Neural progenitor cell (in vitro differentiated cells): ENCODE measurements around the gene PLN. TPM values are rescaled to one million over a fixed set of nuclear protein-coding genes. Genes with fewer than 3 reads are reported as not detected.

Experiments used
- DNase-seq: peaks from one replicate; pipeline ENCODE4 v3.0.0-alpha.2; 2016; ENCODE audit warnings: low spot score
- H2AFZ ChIP-seq: fragments of 200-600 bp; sonication (generic); replicated peaks from 2 replicates; pipeline ENCODE4 v1.6.1; 2016; ENCODE audit warnings: antibody characterized with exemption
- H3F3A ChIP-seq: fragments of 200-600 bp; sonication (generic); 2 replicates; pipeline ENCODE4 v1.6.1; 2016; ENCODE audit warnings: antibody characterized with exemption, low read depth
- H3K27ac ChIP-seq: fragments of 200-600 bp; sonication (generic); 2 replicates; pipeline ENCODE4 v1.5.1; 2016; ENCODE audit warnings: mild to moderate bottlenecking
- H3K27me3 ChIP-seq: fragments of 200-600 bp; sonication (generic); 2 replicates; pipeline ENCODE4 v1.6.1; 2016; ENCODE audit warnings: mild to moderate bottlenecking, moderate library complexity
- H3K36me3 ChIP-seq: fragments of 200-600 bp; sonication (generic); 2 replicates; pipeline ENCODE4 v1.5.1; 2016
- H3K4me1 ChIP-seq: fragments of 200-600 bp; sonication (generic); 2 replicates; pipeline ENCODE4 v1.6.1; 2016; ENCODE audit warnings: mixed run types
- H3K4me2 ChIP-seq: fragments of 200-600 bp; sonication (generic); 2 replicates; pipeline ENCODE4 v1.6.1; 2016
- H3K4me3 ChIP-seq: fragments of 200-600 bp; sonication (generic); 2 replicates; pipeline ENCODE4 v1.5.1; 2016
- H3K79me2 ChIP-seq: fragments of 200-600 bp; sonication (generic); 2 replicates; pipeline ENCODE4 v1.6.1; 2016; ENCODE audit warnings: low read depth
- H3K9ac ChIP-seq: fragments of 200-600 bp; sonication (generic); 2 replicates; pipeline ENCODE4 v1.6.1; 2016
- H3K9me3 ChIP-seq: fragments of 200-600 bp; sonication (generic); 2 replicates; pipeline ENCODE4 v1.5.1; 2016; ENCODE audit warnings: low read depth
- H4K20me1 ChIP-seq: fragments of 200-600 bp; sonication (generic); 2 replicates; pipeline ENCODE4 v1.6.1; 2016; ENCODE audit warnings: low read depth
- H3K27ac Mint-ChIP-seq: 3 replicates; pipeline ENCODE4 v1.8.0; 2021; ENCODE audit warnings: mixed read lengths
- H3K27me3 Mint-ChIP-seq: 2 replicates; pipeline ENCODE4 v1.8.0; 2022; ENCODE audit warnings: low read depth, mild to moderate bottlenecking, inconsistent platforms, moderate library complexity, mixed read lengths; ENCODE audit not compliant: insufficient read depth
- H3K36me3 Mint-ChIP-seq: 3 replicates; pipeline ENCODE4 v1.8.0; 2021; ENCODE audit warnings: mixed read lengths
- H3K4me1 Mint-ChIP-seq: 3 replicates; pipeline ENCODE4 v1.8.0; 2021; ENCODE audit warnings: mixed read lengths
- H3K4me3 Mint-ChIP-seq: 3 replicates; pipeline ENCODE4 v1.8.0; 2021; ENCODE audit warnings: mild to moderate bottlenecking, moderate library complexity, mixed read lengths
- H3K9me3 Mint-ChIP-seq: 3 replicates; pipeline ENCODE4 v1.8.0; 2020; ENCODE audit warnings: mixed read lengths
- EZH2 ChIP-seq: fragments of 200-600 bp; sonication (generic); IDR thresholded peaks from 2 replicates; pipeline ENCODE4 v1.6.1; 2017; ENCODE audit warnings: antibody characterized with exemption, mild to moderate bottlenecking, moderate library complexity
- EZH2phosphoT487 ChIP-seq: fragments of 200-600 bp; sonication (generic); IDR thresholded peaks from 2 replicates; pipeline ENCODE4 v1.6.1; 2017; ENCODE audit warnings: antibody characterized with exemption
- total RNA-seq: library from RNA; depleted of rRNA; stranded (reverse); fragments of >200 nt; gene quantifications from 2 replicates; pipeline ENCODE4 v1.2.3, GENCODE V29; 2015; ENCODE audit warnings: low replicate concordance
- TF ChIP-seq, protein P1 (sequence below): fragments of 200-600 bp; sonication (generic); IDR thresholded peaks from 2 replicates; pipeline ENCODE4 v1.5.1; 2017; ENCODE audit warnings: antibody characterized with exemption, mild to moderate bottlenecking

Gene PLN
- total RNA-seq, 1 donor from 2014 or later = not detected

DNA sequence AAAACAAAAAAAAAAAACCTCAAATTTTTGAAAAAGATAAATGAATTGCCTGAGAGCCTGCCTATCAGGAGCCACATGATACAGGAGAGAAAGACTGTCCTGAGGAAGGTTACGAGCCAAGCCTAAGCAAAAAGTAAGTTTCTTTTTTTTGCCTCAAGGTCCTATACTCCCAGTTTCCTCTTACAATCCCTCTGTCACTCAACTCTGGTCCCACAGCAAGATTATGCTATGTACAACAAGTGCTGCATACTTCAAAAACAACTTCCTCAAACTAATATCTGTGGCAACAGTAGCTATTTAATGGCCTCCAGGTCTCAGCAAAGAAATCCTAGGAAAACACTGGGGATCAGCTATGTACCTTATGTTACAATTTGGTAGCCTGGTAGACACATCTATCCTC lies 46.8 kb downstream of the PLN start:
- H3K9me3 ChIP-seq = no peaks in the 10 kb centered on the region
- H3K27ac ChIP-seq = no peak overlapping the region

GRCh38 chr6:118596774-118597320 lies 48.8 kb downstream of the PLN start:
- H3K36me3 Mint-ChIP-seq = peaks cover 2% of the 10 kb centered on the region
- no peak overlapping the region for H3K4me3 Mint-ChIP-seq

More for the DNA sequence above, 46.8 kb downstream of the PLN start:
- TF ChIP-seq EZH2phosphoT487 (no peak), EZH2 (no peak)
- TF ChIP-seq, protein P1, sequence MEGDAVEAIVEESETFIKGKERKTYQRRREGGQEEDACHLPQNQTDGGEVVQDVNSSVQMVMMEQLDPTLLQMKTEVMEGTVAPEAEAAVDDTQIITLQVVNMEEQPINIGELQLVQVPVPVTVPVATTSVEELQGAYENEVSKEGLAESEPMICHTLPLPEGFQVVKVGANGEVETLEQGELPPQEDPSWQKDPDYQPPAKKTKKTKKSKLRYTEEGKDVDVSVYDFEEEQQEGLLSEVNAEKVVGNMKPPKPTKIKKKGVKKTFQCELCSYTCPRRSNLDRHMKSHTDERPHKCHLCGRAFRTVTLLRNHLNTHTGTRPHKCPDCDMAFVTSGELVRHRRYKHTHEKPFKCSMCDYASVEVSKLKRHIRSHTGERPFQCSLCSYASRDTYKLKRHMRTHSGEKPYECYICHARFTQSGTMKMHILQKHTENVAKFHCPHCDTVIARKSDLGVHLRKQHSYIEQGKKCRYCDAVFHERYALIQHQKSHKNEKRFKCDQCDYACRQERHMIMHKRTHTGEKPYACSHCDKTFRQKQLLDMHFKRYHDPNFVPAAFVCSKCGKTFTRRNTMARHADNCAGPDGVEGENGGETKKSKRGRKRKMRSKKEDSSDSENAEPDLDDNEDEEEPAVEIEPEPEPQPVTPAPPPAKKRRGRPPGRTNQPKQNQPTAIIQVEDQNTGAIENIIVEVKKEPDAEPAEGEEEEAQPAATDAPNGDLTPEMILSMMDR = no peak
- Mint-ChIP-seq H3K4me3 (no peak overlapping the region), H3K36me3 (peaks cover 2% of the 10 kb centered on the region), H3K4me1 (no peaks in the 10 kb centered on the region), H3K9me3 (peaks cover 12% of the 10 kb centered on the region), H3K27ac (no peak overlapping the region), H3K27me3 (no peaks in the 10 kb centered on the region)
- Histone ChIP-seq H3F3A (no peaks in the 10 kb centered on the region), H2AFZ (no peak overlapping the region), H3K36me3 (no peaks in the 10 kb centered on the region), H3K79me2 (no peaks in the 10 kb centered on the region), H3K4me1 (no peaks in the 10 kb centered on the region), H4K20me1 (no peaks in the 10 kb centered on the region), H3K4me3 (no peak overlapping the region), H3K9ac (no peak overlapping the region), H3K4me2 (no peak overlapping the region), H3K27me3 (no peaks in the 10 kb centered on the region)
- no peak for DNase-seq

GRCh38 chr6:118597636-118598035 lies 49.5 kb downstream of the PLN start:
- Mint-ChIP-seq H3K36me3 (peaks cover 7% of the 10 kb centered on the region), H3K27ac (no peak overlapping the region), H3K4me1 (no peaks in the 10 kb centered on the region), H3K27me3 (no peaks in the 10 kb centered on the region), H3K9me3 (peaks cover 12% of the 10 kb centered on the region), H3K4me3 (no peak overlapping the region)
- H3K36me3 ChIP-seq = no peaks in the 10 kb centered on the region
- no peaks in the 10 kb centered on the region for H4K20me1 ChIP-seq
- no peaks in the 10 kb centered on the region for H3K27me3 ChIP-seq
- H3K4me2 ChIP-seq = no peak overlapping the region
- H3K27ac ChIP-seq = no peak overlapping the region
- no peaks in the 10 kb centered on the region for H3F3A ChIP-seq
- DNase-seq = no peak
- H3K4me1 ChIP-seq = no peaks in the 10 kb centered on the region
- H3K9ac ChIP-seq = no peak overlapping the region
- TF ChIP-seq, protein P1 = no peak
- TF ChIP-seq EZH2 = no peak
- no peak for TF ChIP-seq EZH2phosphoT487
- no peak overlapping the region for H3K4me3 ChIP-seq
- no peak overlapping the region for H2AFZ ChIP-seq
- H3K79me2 ChIP-seq = no peaks in the 10 kb centered on the region
- no peaks in the 10 kb centered on the region for H3K9me3 ChIP-seq

More at GRCh38 chr6:118596774-118597320, 48.8 kb downstream of the PLN start:
- Histone ChIP-seq H2AFZ (no peak overlapping the region), H3K9me3 (no peaks in the 10 kb centered on the region), H3K27ac (no peak overlapping the region), H3K27me3 (no peaks in the 10 kb centered on the region), H4K20me1 (no peaks in the 10 kb centered on the region), H3K79me2 (no peaks in the 10 kb centered on the region), H3K4me1 (no peaks in the 10 kb centered on the region), H3K4me3 (no peak overlapping the region), H3K9ac (no peak overlapping the region), H3K36me3 (no peaks in the 10 kb centered on the region), H3F3A (no peaks in the 10 kb centered on the region), H3K4me2 (no peak overlapping the region)
- H3K9me3 Mint-ChIP-seq = peaks cover 12% of the 10 kb centered on the region
- no peaks in the 10 kb centered on the region for H3K4me1 Mint-ChIP-seq
- DNase-seq = no peak
- TF ChIP-seq EZH2phosphoT487 = no peak
- TF ChIP-seq, protein P1 = no peak
- no peak for TF ChIP-seq EZH2
- H3K27ac Mint-ChIP-seq = no peak overlapping the region
- no peaks in the 10 kb centered on the region for H3K27me3 Mint-ChIP-seq
